NB4 (cell line): Measurements from ENCODE around the gene GAS7.

ENCODE experiments used
- POLR2A ChIP-seq: IDR thresholded peaks from 2 replicates; pipeline ENCODE4 v1.6.1; 2011; ENCODE audit warnings: mild to moderate bottlenecking; ENCODE audit not compliant: insufficient read length; ENCODE audit errors: extremely low read depth
- TF ChIP-seq, protein P1 (sequence below): IDR thresholded peaks from one replicate; pipeline ENCODE4 v1.5.1; 2012; ENCODE audit warnings: low read depth, low read length

DNA sequence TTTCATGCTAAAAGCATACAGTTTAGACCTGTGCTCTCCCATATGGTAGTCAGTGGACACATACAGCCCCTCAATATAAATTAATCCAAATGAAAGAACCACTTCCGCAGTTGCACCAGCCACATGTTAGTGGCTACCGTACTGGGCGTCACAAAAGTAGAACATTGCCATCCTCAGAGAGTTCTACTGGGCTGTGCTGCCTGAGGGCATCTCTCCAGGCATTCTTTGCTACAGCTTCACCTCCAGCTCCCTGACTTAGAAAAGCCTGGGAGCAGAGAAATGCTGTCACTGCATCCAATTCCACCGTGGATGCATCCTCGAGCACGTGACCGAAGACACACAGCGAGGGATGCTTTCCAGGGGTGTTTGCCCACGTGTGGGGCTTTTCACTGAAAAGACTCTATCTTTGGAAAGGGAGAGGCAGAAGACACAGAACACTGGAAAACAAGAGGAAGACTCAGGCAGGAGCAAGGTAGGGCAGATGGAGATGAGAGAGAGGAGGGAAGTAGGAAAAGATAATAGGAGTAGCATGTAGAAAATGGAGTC, 86.4 kb downstream of the GAS7 start:
- TF ChIP-seq, protein P1, sequence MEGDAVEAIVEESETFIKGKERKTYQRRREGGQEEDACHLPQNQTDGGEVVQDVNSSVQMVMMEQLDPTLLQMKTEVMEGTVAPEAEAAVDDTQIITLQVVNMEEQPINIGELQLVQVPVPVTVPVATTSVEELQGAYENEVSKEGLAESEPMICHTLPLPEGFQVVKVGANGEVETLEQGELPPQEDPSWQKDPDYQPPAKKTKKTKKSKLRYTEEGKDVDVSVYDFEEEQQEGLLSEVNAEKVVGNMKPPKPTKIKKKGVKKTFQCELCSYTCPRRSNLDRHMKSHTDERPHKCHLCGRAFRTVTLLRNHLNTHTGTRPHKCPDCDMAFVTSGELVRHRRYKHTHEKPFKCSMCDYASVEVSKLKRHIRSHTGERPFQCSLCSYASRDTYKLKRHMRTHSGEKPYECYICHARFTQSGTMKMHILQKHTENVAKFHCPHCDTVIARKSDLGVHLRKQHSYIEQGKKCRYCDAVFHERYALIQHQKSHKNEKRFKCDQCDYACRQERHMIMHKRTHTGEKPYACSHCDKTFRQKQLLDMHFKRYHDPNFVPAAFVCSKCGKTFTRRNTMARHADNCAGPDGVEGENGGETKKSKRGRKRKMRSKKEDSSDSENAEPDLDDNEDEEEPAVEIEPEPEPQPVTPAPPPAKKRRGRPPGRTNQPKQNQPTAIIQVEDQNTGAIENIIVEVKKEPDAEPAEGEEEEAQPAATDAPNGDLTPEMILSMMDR = no peak
- no peak for TF ChIP-seq POLR2A
